OCI-LY3 (cell line): ENCODE results near the gene SNW1.
A peak's percentile ranks its signal among the peaks of the same experiment; 100 is the strongest.

Experiments
- H2AFZ ChIP-seq: fragments of 200-600, 300-600 bp; shearing (Covaris generic); 2 replicates; pipeline ENCODE4 v1.6.0; 2014; ENCODE audit warnings: antibody characterized with exemption, low read depth, low read length
- H3K27ac ChIP-seq: fragments of 200-600, 300-600 bp; sonication (generic); 2 replicates; pipeline ENCODE4 v1.5.1; 2014; ENCODE audit warnings: mild to moderate bottlenecking, low read length, moderate library complexity, mixed read lengths
- H3K27me3 ChIP-seq: fragments of 200-600, 300-600 bp; sonication (generic); 2 replicates; pipeline ENCODE4 v1.6.1; 2014; ENCODE audit warnings: low read depth, low read length, mixed read lengths
- H3K36me3 ChIP-seq: fragments of 200-600, 300-600 bp; sonication (generic); replicated peaks from 2 replicates; pipeline ENCODE3; 2014; ENCODE audit warnings: low read depth, low read length, mixed read lengths
- H3K4me1 ChIP-seq: fragments of 300-600, 200-600 bp; sonication (generic); 2 replicates; pipeline ENCODE4 v1.6.1; 2014; ENCODE audit warnings: low read length, mixed read lengths
- H3K4me2 ChIP-seq: fragments of 200-600, 300-600 bp; sonication (generic); 2 replicates; pipeline ENCODE4 v1.6.1; 2014; ENCODE audit warnings: low read length, mixed read lengths
- H3K4me3 ChIP-seq: fragments of 300-600, 200-600 bp; sonication (generic); 2 replicates; pipeline ENCODE4 v1.5.1; 2014; ENCODE audit warnings: antibody characterized with exemption, mild to moderate bottlenecking, low read length, moderate library complexity
- H3K79me2 ChIP-seq: fragments of 300-600, 200-600 bp; shearing (Covaris generic); 2 replicates; pipeline ENCODE4 v1.6.1; 2014; ENCODE audit warnings: mild to moderate bottlenecking, low read length, mixed read lengths
- H3K9ac ChIP-seq: fragments of 300-600, 200-600 bp; shearing (Covaris generic); 2 replicates; pipeline ENCODE4 v1.6.0; 2014; ENCODE audit warnings: mild to moderate bottlenecking, low read length, moderate library complexity
- H3K9me3 ChIP-seq: fragments of 200-600, 300-600 bp; shearing (Covaris generic); 2 replicates; pipeline ENCODE4 v1.6.1; 2014; ENCODE audit warnings: low read length, mixed read lengths; ENCODE audit not compliant: insufficient read depth
- H4K20me1 ChIP-seq: fragments of 200-600, 300-600 bp; sonication (generic); 2 replicates; pipeline ENCODE4 v1.6.1; 2016; ENCODE audit warnings: low read length, mixed read lengths; ENCODE audit not compliant: insufficient read depth
- EZH2phosphoT487 ChIP-seq: fragments of 200-600 bp; shearing (Covaris generic); IDR thresholded peaks from 2 replicates; pipeline ENCODE4 v1.6.1; 2018; ENCODE audit warnings: antibody characterized with exemption, mixed run types, low read depth
- TF ChIP-seq, protein P1 (sequence below): fragments of 200-600, 300-600 bp; sonication (generic); IDR thresholded peaks from 2 replicates; pipeline ENCODE4 v1.5.1; 2014; ENCODE audit warnings: antibody characterized with exemption, low read length, low read depth

The SNW1 gene

DNA sequence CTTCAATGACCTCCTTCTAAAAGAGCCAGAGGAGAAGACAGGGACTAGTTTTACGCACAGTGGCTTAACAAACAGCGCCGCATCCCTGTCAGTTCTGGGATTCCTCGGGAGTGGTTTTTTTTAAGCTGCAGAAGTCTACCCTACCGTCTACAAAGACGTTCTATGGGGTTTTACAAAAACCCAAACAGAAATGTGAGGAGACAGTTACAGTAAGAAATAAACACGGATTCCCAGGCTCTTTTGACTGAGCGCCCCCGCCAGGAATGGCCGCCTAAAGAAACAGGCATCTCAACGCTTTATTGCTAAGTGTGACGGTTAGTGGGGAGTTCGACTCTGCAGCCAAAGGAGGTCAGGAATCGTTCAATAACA is 53.6 kb downstream of the SNW1 start:
- Histone ChIP-seq H3K27ac (peak overlapping the region; percentile 32; the same call in 1 of the 2 replicates), H3K9ac (peak overlapping the region; percentile 89), H2AFZ (peak overlapping the region; percentile 55), H3K4me2 (peak overlapping the region; percentile 89), H4K20me1 (peaks cover 18% of the 10 kb centered on the region; the same call in 1 of the 2 replicates), H3K4me3 (peak overlapping the region; percentile 91), H3K9me3 (no peaks in the 10 kb centered on the region), H3K36me3 (peaks cover 23% of the 10 kb centered on the region), H3K79me2 (peaks cover 75% of the 10 kb centered on the region), H3K4me1 (peaks cover 26% of the 10 kb centered on the region), H3K27me3 (no peaks in the 10 kb centered on the region)
- TF ChIP-seq, protein P1, sequence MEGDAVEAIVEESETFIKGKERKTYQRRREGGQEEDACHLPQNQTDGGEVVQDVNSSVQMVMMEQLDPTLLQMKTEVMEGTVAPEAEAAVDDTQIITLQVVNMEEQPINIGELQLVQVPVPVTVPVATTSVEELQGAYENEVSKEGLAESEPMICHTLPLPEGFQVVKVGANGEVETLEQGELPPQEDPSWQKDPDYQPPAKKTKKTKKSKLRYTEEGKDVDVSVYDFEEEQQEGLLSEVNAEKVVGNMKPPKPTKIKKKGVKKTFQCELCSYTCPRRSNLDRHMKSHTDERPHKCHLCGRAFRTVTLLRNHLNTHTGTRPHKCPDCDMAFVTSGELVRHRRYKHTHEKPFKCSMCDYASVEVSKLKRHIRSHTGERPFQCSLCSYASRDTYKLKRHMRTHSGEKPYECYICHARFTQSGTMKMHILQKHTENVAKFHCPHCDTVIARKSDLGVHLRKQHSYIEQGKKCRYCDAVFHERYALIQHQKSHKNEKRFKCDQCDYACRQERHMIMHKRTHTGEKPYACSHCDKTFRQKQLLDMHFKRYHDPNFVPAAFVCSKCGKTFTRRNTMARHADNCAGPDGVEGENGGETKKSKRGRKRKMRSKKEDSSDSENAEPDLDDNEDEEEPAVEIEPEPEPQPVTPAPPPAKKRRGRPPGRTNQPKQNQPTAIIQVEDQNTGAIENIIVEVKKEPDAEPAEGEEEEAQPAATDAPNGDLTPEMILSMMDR: peak; percentile 42
- TF ChIP-seq EZH2phosphoT487: no peak

DNA sequence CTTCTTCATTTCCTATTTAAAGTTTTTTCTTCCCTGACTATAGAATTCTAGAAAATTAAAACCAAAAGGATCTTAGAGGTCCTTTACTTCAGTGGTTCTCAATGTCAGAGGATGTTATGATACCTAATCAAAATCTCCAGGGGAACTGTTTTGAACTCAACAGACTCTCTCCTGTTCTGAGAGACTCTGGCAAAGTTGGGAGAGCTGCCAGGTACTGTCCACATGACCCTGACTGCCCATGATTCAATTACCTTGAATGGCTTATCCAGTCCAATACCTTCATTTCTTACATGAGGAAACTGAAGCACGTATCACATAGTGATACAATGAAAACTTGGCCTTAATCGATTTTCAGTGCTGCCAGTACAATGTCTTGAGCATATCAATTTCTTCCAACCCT is 69.7 kb downstream of the SNW1 start:
- H3K27me3 ChIP-seq: no peaks in the 10 kb centered on the region
- no peaks in the 10 kb centered on the region for H3K4me1 ChIP-seq
- H3K9me3 ChIP-seq: no peaks in the 10 kb centered on the region
- 0 out of 2 replicates have a peak, but pooled peaks cover under 1% of the 10 kb centered on the region for H3K79me2 ChIP-seq
- TF ChIP-seq EZH2phosphoT487: no peak
- TF ChIP-seq, protein P1: no peak
- no peak overlapping the region for H3K4me2 ChIP-seq
- H3K36me3 ChIP-seq: peaks cover 30% of the 10 kb centered on the region
- H2AFZ ChIP-seq: no peak overlapping the region
- H3K4me3 ChIP-seq: no peak overlapping the region
- H4K20me1 ChIP-seq: no peaks in the 10 kb centered on the region
- no peak overlapping the region for H3K9ac ChIP-seq
- no peak overlapping the region for H3K27ac ChIP-seq

DNA sequence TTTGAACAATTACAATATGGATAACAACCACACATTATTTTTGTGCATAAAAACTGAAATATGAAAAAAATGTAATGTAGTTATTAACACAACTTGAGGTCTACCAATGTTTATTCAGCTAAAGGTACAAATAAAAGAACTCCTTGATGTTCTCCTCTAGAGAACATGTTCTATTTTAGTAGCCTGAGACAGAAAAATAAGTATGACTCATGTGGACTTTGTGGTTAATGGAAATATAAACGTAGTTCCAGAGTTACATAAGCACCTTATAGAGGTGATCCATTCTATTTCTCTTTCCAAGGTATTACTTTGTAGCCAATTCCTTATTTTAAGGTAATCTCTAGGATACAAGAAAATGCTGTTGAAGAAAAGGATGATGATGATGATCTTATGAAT is 78.8 kb downstream of the SNW1 start:
- Histone ChIP-seq H3K4me2 (no peak overlapping the region), H3K9me3 (no peaks in the 10 kb centered on the region), H3K27me3 (no peaks in the 10 kb centered on the region), H3K9ac (no peak overlapping the region), H3K27ac (no peak overlapping the region), H3K4me3 (no peak overlapping the region), H2AFZ (no peak overlapping the region), H3K4me1 (no peaks in the 10 kb centered on the region), H4K20me1 (no peaks in the 10 kb centered on the region), H3K79me2 (no peaks in the 10 kb centered on the region), H3K36me3 (peaks cover 6% of the 10 kb centered on the region)
- TF ChIP-seq EZH2phosphoT487: no peak
- TF ChIP-seq, protein P1: no peak

DNA sequence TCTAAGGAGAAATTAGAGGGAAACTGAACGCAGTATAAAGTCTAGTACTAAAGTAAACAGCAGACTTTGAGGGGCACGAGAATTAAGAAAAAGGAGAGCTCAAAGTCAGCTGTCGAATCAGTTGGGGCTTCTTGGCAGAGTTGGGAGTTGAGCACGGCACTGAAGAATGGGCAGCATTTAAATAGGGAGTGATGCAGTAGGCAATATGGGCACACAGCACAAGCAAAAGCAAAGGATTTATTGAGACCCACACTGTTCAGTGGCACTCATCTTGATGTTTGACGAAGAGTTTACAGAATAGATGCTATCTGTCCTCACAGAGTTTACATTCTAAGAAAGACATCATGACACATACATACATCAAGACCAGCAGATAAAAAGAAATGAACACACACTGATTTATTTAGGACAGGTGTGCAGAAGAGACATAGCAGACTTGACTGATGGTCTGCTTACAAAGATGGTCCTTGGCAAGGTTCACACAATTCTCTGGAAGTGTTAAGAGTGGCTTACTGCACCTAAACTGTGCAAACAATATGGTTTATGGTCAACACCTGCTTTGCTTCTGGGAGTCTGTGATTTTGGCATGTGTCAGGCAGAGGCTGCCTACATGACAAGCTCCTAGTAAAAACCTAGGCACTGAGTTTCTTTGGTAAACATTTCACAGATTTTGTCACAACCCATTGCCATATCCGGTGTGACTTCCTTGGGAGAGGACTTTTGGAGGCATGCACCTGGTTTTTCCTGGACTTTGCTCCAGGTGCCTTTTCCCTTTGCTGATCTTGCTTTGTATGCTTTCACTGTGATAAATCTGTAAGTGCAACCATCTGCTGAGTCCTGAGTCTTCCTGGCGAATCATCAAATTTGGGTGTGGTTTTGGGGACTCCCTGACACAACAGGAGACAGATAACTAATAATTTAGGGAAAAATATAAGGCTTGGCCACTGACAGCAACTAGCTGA is 79.5 kb downstream of the SNW1 start:
- Histone ChIP-seq H3K27ac (no peak overlapping the region), H2AFZ (no peak overlapping the region), H3K4me1 (no peaks in the 10 kb centered on the region), H3K36me3 (peaks cover 6% of the 10 kb centered on the region), H3K4me2 (no peak overlapping the region), H3K27me3 (no peaks in the 10 kb centered on the region), H3K9ac (no peak overlapping the region), H4K20me1 (no peaks in the 10 kb centered on the region), H3K9me3 (no peaks in the 10 kb centered on the region), H3K4me3 (no peak overlapping the region), H3K79me2 (no peaks in the 10 kb centered on the region)
- TF ChIP-seq, protein P1: no peak
- no peak for TF ChIP-seq EZH2phosphoT487
